Activated gamma-delta T cell (primary cell): Measurements from ENCODE around the gene NSD2.

ENCODE experiments used
- DNase-seq: peaks from one replicate; lab custom pipeline; 2025; lab: John Stamatoyannopoulos, UW

NSD2 gene

DNA sequence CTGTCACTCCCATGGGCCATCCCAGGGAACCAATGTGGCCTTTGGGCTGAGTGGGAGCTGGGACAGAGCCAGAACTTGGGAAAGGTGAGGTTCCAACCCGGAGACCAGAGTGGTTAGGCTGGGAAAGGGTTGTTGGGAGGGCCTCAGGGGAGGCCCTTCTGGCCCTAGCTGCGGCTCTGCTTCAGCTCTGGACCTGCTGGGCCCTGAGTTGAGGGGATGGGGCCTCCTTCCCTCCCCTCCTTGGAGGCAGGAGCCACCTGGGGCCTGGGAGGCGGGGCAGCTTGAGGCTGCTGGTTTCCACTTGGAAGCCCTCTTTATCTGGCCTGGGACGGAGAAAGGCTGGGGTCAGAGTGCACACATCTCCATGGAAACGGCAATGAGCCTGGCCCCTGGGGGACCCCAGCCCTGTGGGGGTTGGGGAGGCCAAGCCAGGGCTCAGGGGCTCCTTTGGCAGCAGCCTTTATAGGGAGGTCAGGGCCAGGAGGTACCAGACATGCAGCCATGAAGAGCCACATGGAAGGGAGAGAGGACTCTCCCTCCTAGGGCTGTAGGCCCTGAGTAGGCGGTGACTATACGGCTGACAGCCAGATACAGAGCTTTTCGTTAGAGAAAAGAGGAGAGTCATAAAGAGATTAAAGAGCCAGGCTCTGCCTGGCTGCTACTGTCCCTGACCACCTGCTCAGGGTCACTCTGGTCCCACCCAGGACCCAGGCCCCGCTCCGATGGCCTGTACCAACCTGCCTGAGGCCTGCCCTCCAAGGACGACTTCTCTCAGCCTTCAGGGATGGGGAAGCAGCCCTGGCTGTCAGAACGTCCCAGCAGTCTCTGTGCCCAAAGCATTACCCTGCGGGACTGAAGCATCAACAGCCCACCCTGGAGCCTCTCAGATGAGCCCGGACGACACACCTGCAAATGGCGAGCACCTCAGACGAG lies 6.9 kb upstream of the NSD2 start:
- no peak for DNase-seq

- DNase-seq = no peak
Measured at GRCh38 chr4:1866189-1866661, 5.0 kb upstream of the NSD2 start.

GRCh38 chr4:1868293-1868692 lies 2.9 kb upstream of the NSD2 start:
- DNase-seq = no peak

GRCh38 chr4:1868912-1869311 lies 2.3 kb upstream of the NSD2 start:
- no peak for DNase-seq

DNA sequence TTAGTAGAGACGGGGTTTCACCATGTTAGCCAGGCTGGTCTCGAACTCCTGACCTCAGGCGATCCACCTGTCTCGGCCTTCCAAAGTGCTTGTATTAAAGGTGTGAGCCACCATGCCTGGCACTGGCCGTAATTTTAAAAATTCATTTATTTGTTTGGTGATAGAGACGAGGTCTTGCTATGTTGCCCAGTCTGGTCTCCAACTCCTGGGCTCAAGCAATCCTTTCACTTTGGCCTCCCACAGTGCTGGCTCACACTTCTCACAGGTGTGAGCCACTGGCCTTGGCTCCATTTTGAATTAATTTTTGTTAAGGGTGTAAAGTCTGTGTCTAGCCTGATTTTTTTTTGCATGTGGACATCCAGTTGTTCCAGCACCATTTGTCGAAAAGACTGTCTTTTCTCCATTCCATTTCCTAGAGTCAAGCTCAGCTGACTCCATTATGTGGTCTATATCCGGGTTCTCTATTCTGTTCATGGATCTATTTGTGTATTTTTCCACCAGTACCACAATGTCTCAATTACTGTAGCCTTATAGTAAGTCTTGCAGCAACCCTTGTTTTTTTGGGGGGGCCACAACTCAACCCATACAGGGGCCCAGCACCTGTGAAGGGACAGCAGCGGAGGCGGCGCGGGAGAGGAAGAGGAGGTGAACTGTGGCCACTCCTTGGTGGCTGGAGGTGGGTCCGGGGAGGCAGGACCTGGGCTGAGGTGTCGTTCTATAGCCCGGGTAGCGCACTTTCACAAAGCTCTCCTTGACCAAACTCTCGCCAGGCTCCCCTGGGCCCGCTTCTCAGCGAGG lies 1.5 kb upstream of the NSD2 start:
- peak; percentile 26 for DNase-seq

DNA sequence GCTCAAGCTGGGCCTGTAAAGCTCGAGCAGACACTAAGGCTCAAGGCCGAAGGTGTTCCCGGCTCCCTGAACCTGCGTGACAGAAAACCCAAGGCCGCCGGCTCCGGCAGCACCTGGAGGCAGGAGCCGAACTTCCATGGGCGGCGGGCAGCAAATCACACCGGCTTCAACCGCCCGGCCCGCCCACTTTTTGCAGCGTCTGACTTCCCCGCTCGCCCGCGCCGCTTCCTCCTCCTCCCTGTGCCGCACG lies 940 bp upstream of the NSD2 start:
- peak; percentile 80 for DNase-seq

DNA sequence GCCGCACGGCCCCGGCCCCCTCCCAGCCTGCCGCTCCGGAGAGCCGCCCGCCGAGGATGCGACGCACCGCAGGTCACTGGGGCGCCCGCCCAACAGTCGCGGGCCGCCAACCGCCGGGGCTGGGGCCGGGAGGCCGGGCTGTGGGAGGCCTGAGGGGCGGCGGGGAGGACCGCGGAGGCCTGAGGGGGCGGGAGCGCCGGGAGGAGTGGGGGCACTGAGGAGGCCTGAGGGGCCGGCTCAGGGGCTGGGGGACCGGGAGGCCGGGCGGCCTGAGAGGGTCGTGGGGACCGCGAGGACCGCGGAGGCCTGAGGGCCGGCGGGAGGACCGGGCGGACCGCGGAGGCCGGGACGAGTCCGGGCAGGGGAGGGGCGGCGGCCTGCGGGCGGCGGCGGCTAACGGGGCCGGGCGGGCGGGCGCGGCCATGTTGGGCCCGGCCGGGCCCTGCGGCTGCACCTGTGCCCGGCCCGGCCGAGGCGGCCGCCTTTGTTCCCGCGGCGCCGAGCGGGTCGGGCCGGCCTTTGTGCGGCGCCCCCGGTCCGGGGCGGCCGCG lies 353 bp downstream of the NSD2 start:
- DNase-seq = no peak

DNA sequence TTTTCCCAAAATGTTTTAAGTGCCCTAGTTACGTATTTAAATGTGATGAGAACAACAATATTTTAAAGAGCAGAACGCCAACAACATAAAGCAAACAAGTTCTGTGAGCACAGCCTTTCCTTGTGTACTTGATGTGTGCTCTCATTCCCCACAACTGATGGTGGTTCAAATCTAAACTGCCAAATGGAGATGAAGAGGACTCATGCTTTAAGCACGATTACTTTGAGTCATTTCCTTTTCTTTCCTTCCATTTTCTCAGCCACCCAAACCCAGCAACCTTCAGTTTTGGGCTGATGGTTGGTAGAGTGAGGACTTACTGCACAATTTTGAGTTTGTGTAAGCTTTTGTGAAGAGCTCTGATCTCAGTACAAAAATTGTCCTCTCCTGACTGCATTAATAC lies 1.7 kb downstream of the NSD2 start:
- DNase-seq = no peak

DNA sequence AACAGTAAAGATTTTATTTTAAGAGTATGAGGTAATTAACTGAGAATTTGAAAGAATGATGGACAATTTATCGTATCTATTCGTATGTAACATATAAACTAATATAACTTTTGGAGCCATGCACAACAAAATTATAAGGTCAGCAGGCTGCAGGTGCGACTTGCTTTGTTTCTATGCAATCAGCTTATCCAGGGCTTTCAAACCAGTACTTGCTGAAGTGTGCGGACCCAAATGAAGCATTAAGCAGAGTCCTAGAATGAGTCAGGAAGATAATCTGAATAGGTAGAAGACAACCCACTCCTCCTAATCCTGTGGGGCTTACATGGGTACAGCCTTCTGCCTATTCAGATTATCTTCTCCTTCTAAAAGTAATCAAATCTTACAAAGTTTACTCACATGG lies 2.1 kb downstream of the NSD2 start:
- no peak for DNase-seq

DNA sequence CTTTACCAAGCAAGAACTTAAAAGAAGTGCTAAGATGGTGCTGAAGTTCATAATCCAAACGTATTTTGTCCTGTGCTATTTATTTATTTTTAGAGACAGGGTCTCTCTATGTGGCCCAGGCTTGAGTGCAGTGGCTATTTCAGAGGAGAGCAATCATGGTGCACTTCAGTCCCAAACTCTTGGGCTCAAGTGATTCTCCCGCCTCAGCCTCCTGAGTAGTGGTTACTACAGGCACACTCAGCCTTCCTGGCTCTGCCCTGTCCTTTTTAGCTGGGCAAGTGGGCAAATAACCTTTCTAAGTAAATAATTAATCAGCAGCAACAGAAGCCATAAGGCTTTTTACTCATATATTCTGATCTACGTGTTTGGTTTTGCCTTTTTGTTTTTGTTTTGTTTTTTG lies 2.6 kb downstream of the NSD2 start:
- no peak for DNase-seq

DNA sequence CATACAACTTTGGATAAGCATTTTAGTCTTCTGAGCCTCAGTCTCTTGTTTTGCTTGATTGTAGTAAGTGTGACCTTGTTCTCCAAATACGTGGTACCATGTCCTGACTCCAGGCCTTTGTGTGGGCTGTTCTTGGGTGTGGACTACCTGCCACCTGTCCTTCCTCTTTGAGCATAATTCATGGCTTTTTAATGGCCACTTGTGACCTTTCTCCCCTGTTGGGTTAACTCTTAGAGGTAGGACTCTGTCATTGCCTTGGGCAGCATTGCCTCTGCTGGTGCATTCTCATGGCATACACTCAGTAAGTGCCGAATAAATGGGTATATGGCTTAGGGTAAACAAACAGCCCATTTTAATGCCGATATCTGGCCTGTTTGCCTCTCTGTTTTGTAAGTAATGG lies 3.0 kb downstream of the NSD2 start:
- no peak for DNase-seq

GRCh38 chr4:1879485-1879884 lies 8.3 kb downstream of the NSD2 start:
- DNase-seq = no peak

DNA sequence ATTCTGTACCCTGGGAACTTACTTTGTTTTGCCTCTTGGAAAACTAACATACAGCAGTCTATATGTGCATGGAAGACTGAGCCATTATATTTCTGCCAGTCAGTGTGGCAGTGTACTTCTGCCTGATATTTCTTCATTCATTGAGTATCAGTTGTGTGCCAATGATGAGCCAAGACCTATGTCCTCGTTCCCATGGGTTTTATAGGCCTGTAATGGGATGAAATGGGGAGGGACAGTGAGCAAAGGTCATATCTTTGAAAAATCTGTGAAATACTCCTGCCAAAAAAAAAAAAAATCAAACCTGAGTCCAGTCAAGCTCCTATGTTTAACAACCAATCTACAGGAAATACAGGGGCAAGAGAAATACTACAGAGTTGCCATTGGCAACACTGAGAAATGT lies 9.1 kb downstream of the NSD2 start:
- no peak for DNase-seq

- no peak for DNase-seq
Measured at GRCh38 chr4:1882850-1883271, 11.7 kb downstream of the NSD2 start.

DNA sequence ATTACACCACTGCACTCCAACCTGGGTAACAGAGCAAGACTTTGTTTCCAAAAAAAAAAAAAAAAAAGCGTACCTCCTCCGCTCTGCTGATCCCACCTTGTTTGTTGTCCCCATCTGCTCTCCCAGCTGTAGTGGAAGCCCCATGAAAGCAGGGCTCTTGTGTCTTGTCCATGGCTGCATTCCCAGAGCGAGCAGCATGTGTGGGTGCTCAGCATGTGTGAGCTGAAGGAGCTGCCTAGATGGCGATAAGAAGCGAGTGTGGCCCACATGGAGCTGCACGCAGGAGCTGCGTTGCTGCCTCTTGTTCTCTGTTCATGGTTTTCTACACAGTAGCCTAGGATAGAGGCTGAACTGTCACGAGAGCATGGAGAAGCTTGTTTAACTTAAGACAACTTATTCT lies 12.4 kb downstream of the NSD2 start:
- DNase-seq = no peak

DNA sequence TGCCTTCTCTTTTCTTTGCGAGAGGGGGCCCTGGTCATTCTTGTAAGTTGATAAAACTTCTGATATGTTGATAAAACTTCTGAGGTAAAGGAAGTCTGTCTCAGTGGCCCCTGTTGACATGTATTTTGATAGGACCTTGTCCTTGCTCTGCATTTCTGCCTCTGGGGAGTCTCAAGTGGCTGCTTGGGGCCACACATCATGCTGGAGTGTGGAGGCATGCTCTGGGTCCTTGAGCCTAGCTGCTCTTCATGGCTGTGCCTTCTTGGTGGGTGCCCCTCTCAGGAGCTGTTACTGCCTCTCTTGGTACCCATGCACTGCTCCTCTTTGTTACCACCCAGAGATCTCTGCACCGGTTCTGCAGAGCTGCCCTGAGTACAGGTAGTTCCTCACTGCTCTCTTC lies 14.2 kb downstream of the NSD2 start:
- DNase-seq = no peak

DNA sequence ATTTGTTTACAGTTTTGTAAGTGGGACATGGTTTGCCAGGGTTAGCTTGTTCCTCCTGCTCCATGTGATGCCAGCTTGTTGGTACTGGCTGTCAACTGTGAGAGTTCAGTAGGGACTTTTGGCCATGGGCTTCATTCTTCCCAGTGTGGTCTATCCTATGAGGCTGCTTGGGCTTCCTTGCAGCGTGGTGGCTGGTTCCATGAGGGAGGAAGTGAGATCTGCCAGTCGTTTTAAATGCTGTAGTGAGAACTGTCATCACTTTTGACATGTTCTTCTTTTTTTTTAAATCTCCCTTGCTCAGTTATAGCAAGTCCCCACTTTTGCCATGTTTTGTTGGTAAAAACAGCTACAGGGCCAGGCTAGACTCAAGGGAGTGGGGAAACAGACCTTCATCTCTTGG lies 15.9 kb downstream of the NSD2 start:
- DNase-seq = no peak

- no peak for DNase-seq
Measured at GRCh38 chr4:1890979-1891570, 19.9 kb downstream of the NSD2 start.

- no peak for DNase-seq
Measured at GRCh38 chr4:1895971-1896657, 24.9 kb downstream of the NSD2 start.

DNA sequence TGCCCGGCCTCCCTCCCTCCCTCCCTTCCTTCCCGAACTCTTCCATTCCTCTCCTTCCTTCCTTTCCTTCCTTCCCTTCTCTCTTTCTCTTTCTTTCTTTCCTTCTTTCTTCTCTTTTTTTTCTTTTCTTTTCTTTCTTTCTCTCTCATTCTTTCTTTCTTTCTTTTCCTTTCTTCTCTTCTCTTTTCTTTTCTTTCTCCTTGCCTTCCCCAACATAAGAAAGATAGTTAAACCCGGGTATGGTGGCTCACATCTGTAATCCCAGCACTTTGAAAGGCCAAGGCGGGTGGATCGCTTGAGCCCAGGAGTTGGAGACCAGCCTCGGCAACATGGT lies 25.4 kb downstream of the NSD2 start:
- no peak for DNase-seq

DNA sequence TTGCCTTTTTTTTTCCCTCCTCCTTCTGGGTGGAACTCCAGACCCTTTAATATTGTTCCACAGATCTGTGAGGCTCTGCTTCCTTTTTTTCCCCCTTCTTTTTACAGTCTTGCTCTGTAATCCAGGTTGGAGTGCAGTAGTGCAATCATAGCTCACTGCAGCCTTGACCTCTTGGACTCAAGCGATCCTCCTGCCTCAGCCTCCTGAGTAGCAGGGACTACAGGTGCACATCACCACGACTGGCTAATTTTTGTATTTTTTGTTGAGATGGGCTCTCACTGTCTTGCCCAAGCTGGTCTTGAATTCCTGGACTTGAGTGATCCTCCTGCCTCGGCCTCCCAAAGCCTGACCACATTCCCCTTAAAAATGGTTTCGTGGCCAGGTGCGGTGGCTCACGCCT lies 26.8 kb downstream of the NSD2 start:
- no peak for DNase-seq

- no peak for DNase-seq
Measured at GRCh38 chr4:1898681-1899080, 27.5 kb downstream of the NSD2 start.
